CD4-positive, alpha-beta T cell (primary cell): Measurements from ENCODE around the gene NOXA1. TPM values are rescaled to one million over a fixed set of nuclear protein-coding genes. Genes with fewer than 3 reads are reported as not detected.

Experiments used
- ATAC-seq: fragments of 200-7000 bp; cut with Tn5 transposase; one replicate; pipeline ENCODE4 v1.10.0; 2022; ENCODE audit warnings: mild to moderate bottlenecking; ENCODE audit not compliant: poor library complexity
- CTCF ChIA-PET: fragments of 350-600 bp; sonication (Branson Sonifier 250); formaldehyde crosslinking; loops from one replicate; lab custom pipeline; 2021; ENCODE audit warnings: antibody characterized with exemption, inconsistent platforms; lab: Charles Lee
- POLR2A ChIA-PET: fragments of 350-600 bp; sonication (Branson Sonifier 250); formaldehyde crosslinking; loops from one replicate; lab custom pipeline; 2021; ENCODE audit warnings: antibody characterized with exemption, inconsistent platforms; lab: Charles Lee
- DNase-seq, 14 experiments: peaks; one replicate each; pipeline ENCODE4 v3.0.0-alpha.2; 2013 to 2020; ENCODE audit warnings: mixed read lengths in 2 of 14
- H3K27ac ChIP-seq, 2 donors: one replicate each; pipeline versions ENCODE4 v1.5.1 to v1.7.0; 2013; ENCODE audit warnings: low read length in 2 of 2, low read depth in 1 of 2, mild to moderate bottlenecking in 1 of 2
- H3K27me3 ChIP-seq, 2 experiments: 1 replicate in 1 of 2; 2 replicates in 1 of 2; pipeline versions ENCODE4 v1.6.1 to v1.7.0; 2013; ENCODE audit warnings: low read length in 2 of 2, control low read depth in 1 of 2, mild to moderate bottlenecking in 1 of 2, moderate library complexity in 1 of 2; ENCODE audit not compliant: insufficient read depth in 2 of 2, control insufficient read depth in 1 of 2
- H3K36me3 ChIP-seq: one replicate; pipeline ENCODE4 v1.6.1; 2013; ENCODE audit warnings: low read length, control low read depth; ENCODE audit not compliant: insufficient read depth
- H3K4me1 ChIP-seq: one replicate; pipeline ENCODE4 v1.6.1; 2013; ENCODE audit warnings: low read length, control low read depth; ENCODE audit not compliant: insufficient read depth
- H3K4me3 ChIP-seq: one replicate; pipeline ENCODE4 v1.5.1; 2013; ENCODE audit warnings: mild to moderate bottlenecking, low read length, moderate library complexity
- H3K9me3 ChIP-seq, 2 experiments: 1 replicate in 1 of 2; 2 replicates in 1 of 2; pipeline versions ENCODE4 v1.6.1 to v1.7.0; 2013; ENCODE audit warnings: low read length in 2 of 2, mild to moderate bottlenecking in 2 of 2, control low read depth in 1 of 2, moderate library complexity in 1 of 2; ENCODE audit not compliant: control insufficient read depth in 1 of 2, insufficient read depth in 1 of 2
- H3K27ac Mint-ChIP-seq: one replicate; pipeline ENCODE4 v1.8.0; 2020; ENCODE audit warnings: mixed read lengths
- H3K27me3 Mint-ChIP-seq: one replicate; pipeline ENCODE4 v1.8.0; 2021; ENCODE audit warnings: mixed read lengths
- H3K36me3 Mint-ChIP-seq: one replicate; pipeline ENCODE4 v1.8.0; 2021; ENCODE audit warnings: low read depth, mixed read lengths
- H3K4me1 Mint-ChIP-seq: one replicate; pipeline ENCODE4 v1.8.0; 2021; ENCODE audit warnings: low read depth, mixed read lengths
- H3K4me3 Mint-ChIP-seq: one replicate; pipeline ENCODE4 v1.8.0; 2020; ENCODE audit warnings: mild to moderate bottlenecking, mixed read lengths
- H3K9me3 Mint-ChIP-seq: one replicate; pipeline ENCODE4 v1.8.0; 2020; ENCODE audit warnings: mixed read lengths
- CTCF ChIP-seq: fragments of 200-600 bp; IDR thresholded peaks from one replicate; pipeline ENCODE4 v1.8.0; 2022; ENCODE audit warnings: antibody characterized with exemption, mild to moderate bottlenecking
- intact Hi-C, 2 experiments: fragments of 100-400 bp; cut with DNase I in 1 of 2; cut with micrococcal nuclease in 1 of 2; formaldehyde crosslinking; loops; one replicate each; pipeline versions ENCODE4 v1.15.1 to v1.9.0; 2023 to 2025; cut with DNase I, micrococcal nuclease
- total RNA-seq, 174 experiments: library from RNA in 2 of 174; stranded (reverse) in 2 of 174; gene quantifications; one replicate each; pipeline ENCODE4 v1.2.3 and lab custom pipeline; 2021 to 2026

Gene NOXA1
- total RNA-seq, 2 experiments from 2014 or later, result 6.7 to 7.7 TPM

GRCh38 chr9:137478613-137478961 lies 55.4 kb downstream of the NOXA1 start:
- intact Hi-C loops, result no loop called here
- Mint-ChIP-seq H3K27ac (no peak overlapping the region), H3K27me3 (no peaks in the 10 kb centered on the region), H3K4me1 (peaks cover 6% of the 10 kb centered on the region), H3K36me3 (peaks cover 9% of the 10 kb centered on the region), H3K4me3 (no peak overlapping the region), H3K9me3 (peaks cover 7% of the 10 kb centered on the region)
- no peak for ATAC-seq
- TF ChIP-seq CTCF, result no peak
- peak in 1 of 14 experiments; percentile 7 for DNase-seq
- ChIA-PET CTCF (no interaction called here), POLR2A (no interaction called here)
- no peak overlapping the region for H3K4me3 ChIP-seq
- no peaks in the 10 kb centered on the region for H3K36me3 ChIP-seq
- no peaks in the 10 kb centered on the region for H3K4me1 ChIP-seq
- peaks cover 7 to 26% of the 10 kb centered on the region in 2 experiments for H3K9me3 ChIP-seq
- H3K27me3 ChIP-seq, result no peaks in the 10 kb centered on the region
- H3K27ac ChIP-seq, result no peak overlapping the region

- Mint-ChIP-seq H3K36me3 (peaks cover 8% of the 10 kb centered on the region), H3K4me3 (no peak overlapping the region), H3K27ac (no peak overlapping the region), H3K4me1 (peaks cover 6% of the 10 kb centered on the region), H3K27me3 (no peaks in the 10 kb centered on the region), H3K9me3 (peaks cover 7% of the 10 kb centered on the region)
- Histone ChIP-seq H3K27me3 (no peaks in the 10 kb centered on the region), H3K4me1 (no peaks in the 10 kb centered on the region), H3K9me3 (peaks cover 7 to 21% of the 10 kb centered on the region in 2 experiments), H3K27ac (no peak overlapping the region), H3K36me3 (no peaks in the 10 kb centered on the region), H3K4me3 (no peak overlapping the region)
- TF ChIP-seq CTCF, result no peak
- DNase-seq (peak in 1 of 14 experiments; percentile 17), ATAC-seq (no peak)
- intact Hi-C loops, result no loop called here
- CTCF ChIA-PET, result no interaction called here
- POLR2A ChIA-PET, result no interaction called here
Measured at GRCh38 chr9:137478962-137479861, 56.0 kb downstream of the NOXA1 start.

GRCh38 chr9:137479892-137480685 lies 56.9 kb downstream of the NOXA1 start:
- DNase-seq, result no peak
- H3K4me3 ChIP-seq, result no peak overlapping the region
- ATAC-seq, result no peak
- TF ChIP-seq CTCF, result no peak
- intact Hi-C loops, result no loop called here
- H3K4me3 Mint-ChIP-seq, result no peak overlapping the region
- ChIA-PET CTCF (no interaction called here), POLR2A (no interaction called here)
- peaks cover 7 to 12% of the 10 kb centered on the region in 2 experiments for H3K9me3 ChIP-seq
- peaks cover 4% of the 10 kb centered on the region for H3K36me3 Mint-ChIP-seq
- H3K27me3 ChIP-seq, result no peaks in the 10 kb centered on the region
- H3K27me3 Mint-ChIP-seq, result no peaks in the 10 kb centered on the region
- no peaks in the 10 kb centered on the region for H3K4me1 ChIP-seq
- H3K36me3 ChIP-seq, result no peaks in the 10 kb centered on the region
- H3K27ac ChIP-seq, result no peak overlapping the region
- peaks cover 7% of the 10 kb centered on the region for H3K9me3 Mint-ChIP-seq
- no peak overlapping the region for H3K27ac Mint-ChIP-seq
- H3K4me1 Mint-ChIP-seq, result peaks cover 6% of the 10 kb centered on the region
